C4-2B (cell line): Measurements from ENCODE around the gene UQCRHL.

Source experiments
- H3K27ac ChIP-seq: fragments of 450-650 bp; 2 replicates; pipeline ENCODE4 v1.5.1; 2017
- CTCF ChIP-seq: fragments of 450-650 bp; conservative IDR thresholded peaks from 2 replicates; pipeline ENCODE4 v1.5.1; 2017; ENCODE audit warnings: mild to moderate bottlenecking
- ZFX ChIP-seq: fragments of 450-650 bp; IDR thresholded peaks from 2 replicates; pipeline ENCODE4 v1.6.1; 2017

The UQCRHL gene

GRCh38 chr1:15777909-15778707 is 29.3 kb downstream of the UQCRHL start:
- no peak overlapping the region for H3K27ac ChIP-seq
- TF ChIP-seq ZFX (no peak), CTCF (no peak)

- H3K27ac ChIP-seq = no peak overlapping the region
- no peak for TF ChIP-seq ZFX
- TF ChIP-seq CTCF = no peak
Measured at GRCh38 chr1:15775706-15776105, 31.7 kb downstream of the UQCRHL start.

GRCh38 chr1:15771836-15772515 is 35.5 kb downstream of the UQCRHL start:
- no peak overlapping the region for H3K27ac ChIP-seq
- TF ChIP-seq ZFX (no peak), CTCF (no peak)

GRCh38 chr1:15770313-15770962 is 37.0 kb downstream of the UQCRHL start:
- no peak overlapping the region for H3K27ac ChIP-seq
- TF ChIP-seq ZFX (no peak), CTCF (no peak)

- peak overlapping the region; percentile 39 for H3K27ac ChIP-seq
- no peak for TF ChIP-seq CTCF
- no peak for TF ChIP-seq ZFX
Measured at GRCh38 chr1:15768388-15768787, 39.1 kb downstream of the UQCRHL start.

- H3K27ac ChIP-seq = peak overlapping the region; percentile 39
- TF ChIP-seq CTCF (no peak), ZFX (no peak)
Measured at GRCh38 chr1:15767941-15768340, 39.5 kb downstream of the UQCRHL start.
